Measurements from ENCODE around the gene S100A4. TPM values are rescaled to one million over a fixed set of nuclear protein-coding genes. Genes with fewer than 3 reads are reported as not detected.
"Not testable (repeated sequence)": the region's sequence is repeated elsewhere in the genome, so short reads cannot be mapped to it uniquely, and the experiment has no call there.

Gene S100A4
- total and polyA plus RNA-seq, 4 donors: 44.0 to 2,351 (median 762) TPM

- Histone ChIP-seq H3K9ac (ENCODE audit: insufficient read depth in 1 of 2, low read length in 2 of 2) (no peak overlapping the region), H3K36me3 (ENCODE audit: control insufficient read depth in 4 of 4, insufficient read depth in 4 of 4, low read length in 4 of 4) (no peaks in the 10 kb centered on the region), H3K4me3 (no peak overlapping the region), H3K4me1 (ENCODE audit: control insufficient read depth in 5 of 5, insufficient read depth in 5 of 5, low read length in 5 of 5) (peaks cover 0 to 2% (median 0%) of the 10 kb centered on the region in 5 donors), H3K27me3 (ENCODE audit: control insufficient read depth in 3 of 3, insufficient read depth in 3 of 3, low read length in 2 of 3) (no peaks in the 10 kb centered on the region), H3K27ac (ENCODE audit: low read depth in 1 of 2, low read length in 1 of 2) (no peak overlapping the region), H3K9me3 (ENCODE audit: control insufficient read depth in 4 of 4, insufficient read depth in 3 of 4, low read length in 3 of 4) (no peaks in the 10 kb centered on the region)
- no peak for ATAC-seq (ENCODE audit: insufficient read depth, low FRiP score)
- no peak for DNase-seq
- WGBS, 2 donors: 50 to 65% methylated on average over 4 of the region's 4 CpGs
- TF ChIP-seq, protein P1, sequence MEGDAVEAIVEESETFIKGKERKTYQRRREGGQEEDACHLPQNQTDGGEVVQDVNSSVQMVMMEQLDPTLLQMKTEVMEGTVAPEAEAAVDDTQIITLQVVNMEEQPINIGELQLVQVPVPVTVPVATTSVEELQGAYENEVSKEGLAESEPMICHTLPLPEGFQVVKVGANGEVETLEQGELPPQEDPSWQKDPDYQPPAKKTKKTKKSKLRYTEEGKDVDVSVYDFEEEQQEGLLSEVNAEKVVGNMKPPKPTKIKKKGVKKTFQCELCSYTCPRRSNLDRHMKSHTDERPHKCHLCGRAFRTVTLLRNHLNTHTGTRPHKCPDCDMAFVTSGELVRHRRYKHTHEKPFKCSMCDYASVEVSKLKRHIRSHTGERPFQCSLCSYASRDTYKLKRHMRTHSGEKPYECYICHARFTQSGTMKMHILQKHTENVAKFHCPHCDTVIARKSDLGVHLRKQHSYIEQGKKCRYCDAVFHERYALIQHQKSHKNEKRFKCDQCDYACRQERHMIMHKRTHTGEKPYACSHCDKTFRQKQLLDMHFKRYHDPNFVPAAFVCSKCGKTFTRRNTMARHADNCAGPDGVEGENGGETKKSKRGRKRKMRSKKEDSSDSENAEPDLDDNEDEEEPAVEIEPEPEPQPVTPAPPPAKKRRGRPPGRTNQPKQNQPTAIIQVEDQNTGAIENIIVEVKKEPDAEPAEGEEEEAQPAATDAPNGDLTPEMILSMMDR (IDR thresholded peaks at IDR 0.05; ENCODE audit: control extremely low read depth, extremely low read depth): no peak
These were observed 31.5 kb upstream of the S100A4 start for GRCh38 chr1:153577138-153577537.

GRCh38 chr1:153575497-153575896, 29.9 kb upstream of the S100A4 start:
- WGBS, 2 donors: 80 to 91% methylated on average over 10 of the region's 10 CpGs
- not testable (repeated sequence) for H3K9ac ChIP-seq (ENCODE audit: insufficient read depth in 1 of 2, low read length in 2 of 2); H3K27ac ChIP-seq (ENCODE audit: low read depth in 1 of 2, low read length in 1 of 2); H3K4me3 ChIP-seq; ATAC-seq (ENCODE audit: insufficient read depth, low FRiP score); H3K36me3 ChIP-seq (ENCODE audit: control insufficient read depth in 4 of 4, insufficient read depth in 4 of 4, low read length in 4 of 4); H3K4me1 ChIP-seq (ENCODE audit: control insufficient read depth in 5 of 5, insufficient read depth in 5 of 5, low read length in 5 of 5); H3K27me3 ChIP-seq (ENCODE audit: control insufficient read depth in 3 of 3, insufficient read depth in 3 of 3, low read length in 2 of 3); DNase-seq; H3K9me3 ChIP-seq (ENCODE audit: control insufficient read depth in 4 of 4, insufficient read depth in 3 of 4, low read length in 3 of 4)

DNA sequence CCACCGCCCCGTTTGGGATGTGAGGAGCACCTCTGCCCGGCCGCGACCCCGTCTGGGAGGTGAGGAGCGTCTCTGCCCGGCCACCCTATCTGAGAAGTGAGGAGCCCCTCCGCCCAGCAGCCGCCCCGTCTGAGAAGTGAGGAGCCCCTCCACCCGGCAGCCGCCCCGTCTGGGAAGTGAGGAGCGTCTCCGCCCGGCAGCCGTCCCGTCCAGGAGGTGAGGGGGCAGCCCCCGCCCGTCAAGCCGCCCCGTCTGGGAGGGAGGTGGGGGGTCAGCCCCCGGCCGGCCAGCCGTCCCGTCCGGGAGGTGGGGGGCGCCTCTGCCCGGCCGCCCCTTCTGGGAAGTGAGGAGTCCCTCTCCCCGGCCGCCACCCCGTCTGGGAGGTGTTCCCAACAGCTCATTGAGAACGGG, 29.5 kb upstream of the S100A4 start:
- WGBS, 2 donors: 90 to 94% methylated on average over 35 of the region's 35 CpGs
- not testable (repeated sequence) for H3K4me1 ChIP-seq (ENCODE audit: control insufficient read depth in 5 of 5, insufficient read depth in 5 of 5, low read length in 5 of 5); ATAC-seq (ENCODE audit: insufficient read depth, low FRiP score); DNase-seq; H3K36me3 ChIP-seq (ENCODE audit: control insufficient read depth in 4 of 4, insufficient read depth in 4 of 4, low read length in 4 of 4); H3K9ac ChIP-seq (ENCODE audit: insufficient read depth in 1 of 2, low read length in 2 of 2); H3K27ac ChIP-seq (ENCODE audit: low read depth in 1 of 2, low read length in 1 of 2); H3K27me3 ChIP-seq (ENCODE audit: control insufficient read depth in 3 of 3, insufficient read depth in 3 of 3, low read length in 2 of 3); H3K4me3 ChIP-seq; H3K9me3 ChIP-seq (ENCODE audit: control insufficient read depth in 4 of 4, insufficient read depth in 3 of 4, low read length in 3 of 4)

DNA sequence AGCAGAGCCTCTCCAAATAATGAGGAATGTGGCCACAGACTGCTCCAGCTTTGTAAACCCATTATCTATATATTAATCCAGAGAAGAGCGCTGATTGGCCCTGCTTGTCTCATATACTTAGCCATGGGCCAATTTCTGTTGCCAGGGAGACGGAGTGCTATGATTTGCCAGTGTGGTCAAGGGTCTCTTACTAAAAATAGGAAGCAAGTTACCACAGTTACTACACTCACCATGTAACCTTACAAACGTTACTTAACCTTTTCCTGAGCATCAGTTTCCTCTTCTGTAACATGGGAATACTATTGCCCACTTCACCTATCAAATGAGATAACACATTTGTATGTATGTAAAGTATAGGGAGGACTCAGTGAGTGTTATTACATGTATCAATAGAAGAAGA, 27.7 kb upstream of the S100A4 start:
- TF ChIP-seq, protein P1 (IDR thresholded peaks at IDR 0.05; ENCODE audit: control extremely low read depth, extremely low read depth): no peak
- Histone ChIP-seq H3K4me1 (ENCODE audit: control insufficient read depth in 5 of 5, insufficient read depth in 5 of 5, low read length in 5 of 5) (peaks cover 0 to 5% (median 0%) of the 10 kb centered on the region in 5 donors), H3K4me3 (no peak overlapping the region), H3K27me3 (ENCODE audit: control insufficient read depth in 3 of 3, insufficient read depth in 3 of 3, low read length in 2 of 3) (no peaks in the 10 kb centered on the region), H3K27ac (ENCODE audit: low read depth in 1 of 2, low read length in 1 of 2) (peak overlapping the region in 1 of 2 donors; percentile 70), H3K9ac (ENCODE audit: insufficient read depth in 1 of 2, low read length in 2 of 2) (no peak overlapping the region), H3K9me3 (ENCODE audit: control insufficient read depth in 4 of 4, insufficient read depth in 3 of 4, low read length in 3 of 4) (no peaks in the 10 kb centered on the region), H3K36me3 (ENCODE audit: control insufficient read depth in 4 of 4, insufficient read depth in 4 of 4, low read length in 4 of 4) (no peaks in the 10 kb centered on the region)
- ATAC-seq (ENCODE audit: insufficient read depth, low FRiP score): no peak
- 39 to 67% methylated on average over 3 of the region's 3 CpGs for WGBS, 2 donors
- peak in 2 of 3 donors; percentile 41 to 53 for DNase-seq

All from lung (tissue), 12 donors.